Activated CD4-positive, CD25-positive, alpha-beta regulatory T cell treated with anti-CD3 and anti-CD28 coated beads, Interleukin-2, amount 50 U/mL, for 72 hours (primary cell): ENCODE data around the gene PILRA.

ENCODE experiments used
- DNase-seq: peaks from one replicate; pipeline ENCODE4 v3.0.0; 2021

Gene PILRA

DNA sequence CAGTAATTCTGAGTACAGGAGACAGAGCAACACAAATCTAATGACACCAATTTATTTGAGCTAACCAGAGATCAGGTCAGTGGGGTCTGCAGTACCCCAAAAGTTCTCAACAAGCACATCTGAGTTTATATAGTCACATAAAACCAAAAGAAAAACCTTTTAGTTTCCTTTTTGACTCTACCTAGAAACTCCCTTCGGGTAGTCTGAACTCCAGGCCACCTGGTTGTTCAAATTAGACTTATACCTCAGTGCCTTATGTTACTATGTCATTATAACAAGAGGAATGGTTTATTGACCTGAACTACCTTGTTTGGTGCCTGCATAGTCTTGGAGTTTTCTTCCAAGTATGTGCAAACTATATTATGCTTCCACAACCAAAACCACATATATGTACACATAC, 40.6 kb downstream of the PILRA start:
- no peak for DNase-seq

GRCh38 chr7:100415448-100415847, 42.2 kb downstream of the PILRA start:
- no peak for DNase-seq

DNA sequence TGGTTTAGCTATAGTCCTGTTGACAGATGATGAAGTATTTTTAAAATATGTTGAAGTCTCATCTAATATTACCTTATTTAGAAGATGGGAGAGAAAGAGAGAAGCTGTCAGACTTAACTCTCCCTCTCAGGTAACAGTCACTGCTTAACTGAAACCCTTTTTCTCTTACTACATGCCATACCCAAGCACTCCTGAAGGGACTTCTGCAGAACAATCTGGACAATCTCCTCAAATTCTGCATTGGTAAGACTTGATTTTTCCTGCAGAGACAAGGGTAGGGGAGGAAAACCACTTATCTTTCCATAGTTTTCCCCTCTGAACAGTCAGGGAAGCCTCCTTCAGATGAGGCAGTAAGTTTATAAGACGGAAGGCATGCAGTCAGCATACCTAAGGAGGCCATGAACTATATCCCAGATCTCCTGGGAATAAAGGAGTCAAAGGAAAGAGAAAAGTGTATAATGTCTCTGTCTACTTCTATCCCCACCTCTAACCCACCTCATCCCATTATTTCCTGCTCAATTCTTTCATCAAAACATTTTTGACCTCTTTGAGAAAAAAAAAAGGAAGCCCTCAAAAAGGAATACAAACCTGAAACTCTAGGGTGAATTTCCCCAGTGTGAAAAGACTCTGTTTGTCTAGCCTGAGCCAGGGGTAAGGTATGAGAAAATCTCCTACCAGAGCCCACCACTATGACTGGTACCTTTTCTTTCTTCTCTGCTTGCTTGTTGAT, 45.8 kb downstream of the PILRA start:
- DNase-seq: no peak

DNA sequence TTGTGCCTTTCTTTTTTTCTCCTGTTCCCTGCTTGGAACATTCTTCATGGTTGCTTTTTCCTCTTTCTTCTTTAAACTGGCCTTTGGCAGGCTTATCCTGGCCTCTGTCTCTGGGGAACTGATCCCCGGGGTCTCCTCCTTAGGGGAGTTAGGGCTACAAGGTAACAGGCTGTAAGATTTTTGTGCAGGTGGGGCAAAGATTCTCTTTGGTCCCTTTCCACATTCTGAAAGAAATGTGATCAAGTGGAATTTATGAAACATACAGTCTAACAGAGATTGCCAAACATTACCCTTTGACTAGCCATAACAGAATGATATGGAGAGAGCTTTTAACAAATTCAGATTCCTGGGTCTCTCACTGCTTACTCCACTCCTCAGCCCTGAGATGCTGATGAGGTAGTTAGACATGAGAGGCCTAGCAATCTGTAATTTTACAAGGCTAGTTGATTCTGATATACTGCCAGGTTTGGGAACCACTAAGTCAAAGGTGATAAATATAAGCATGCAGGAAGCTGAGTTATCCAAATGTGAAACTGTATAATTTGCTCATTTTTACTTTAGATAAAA, 46.5 kb downstream of the PILRA start:
- DNase-seq: no peak

- no peak for DNase-seq
These were observed 50.0 kb downstream of the PILRA start for GRCh38 chr7:100423315-100423714.

GRCh38 chr7:100425347-100425746, 52.1 kb downstream of the PILRA start:
- DNase-seq: no peak

DNA sequence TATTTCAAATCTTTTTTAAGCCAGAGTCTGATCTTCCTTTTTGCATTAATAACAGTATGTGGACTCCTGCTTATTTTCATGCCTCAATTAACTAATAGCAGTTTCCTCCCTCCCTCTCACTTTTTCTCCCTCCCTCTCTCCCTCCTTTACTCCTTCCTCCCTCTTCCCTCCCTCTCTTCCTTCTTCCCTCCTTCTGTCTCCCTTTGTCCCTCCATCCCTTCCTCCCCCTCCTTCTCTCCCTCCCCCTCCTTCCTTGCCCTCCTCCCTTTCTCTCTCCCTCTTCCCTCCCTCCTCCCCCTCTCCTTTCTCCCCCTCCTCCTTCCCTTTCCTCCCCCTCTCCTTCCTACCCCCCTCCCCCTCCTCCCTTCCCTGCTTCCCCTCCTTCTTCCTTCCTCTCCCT, 53.2 kb downstream of the PILRA start:
- DNase-seq: no peak

- no peak for DNase-seq
These were observed 54.5 kb downstream of the PILRA start for GRCh38 chr7:100427762-100428198.

DNA sequence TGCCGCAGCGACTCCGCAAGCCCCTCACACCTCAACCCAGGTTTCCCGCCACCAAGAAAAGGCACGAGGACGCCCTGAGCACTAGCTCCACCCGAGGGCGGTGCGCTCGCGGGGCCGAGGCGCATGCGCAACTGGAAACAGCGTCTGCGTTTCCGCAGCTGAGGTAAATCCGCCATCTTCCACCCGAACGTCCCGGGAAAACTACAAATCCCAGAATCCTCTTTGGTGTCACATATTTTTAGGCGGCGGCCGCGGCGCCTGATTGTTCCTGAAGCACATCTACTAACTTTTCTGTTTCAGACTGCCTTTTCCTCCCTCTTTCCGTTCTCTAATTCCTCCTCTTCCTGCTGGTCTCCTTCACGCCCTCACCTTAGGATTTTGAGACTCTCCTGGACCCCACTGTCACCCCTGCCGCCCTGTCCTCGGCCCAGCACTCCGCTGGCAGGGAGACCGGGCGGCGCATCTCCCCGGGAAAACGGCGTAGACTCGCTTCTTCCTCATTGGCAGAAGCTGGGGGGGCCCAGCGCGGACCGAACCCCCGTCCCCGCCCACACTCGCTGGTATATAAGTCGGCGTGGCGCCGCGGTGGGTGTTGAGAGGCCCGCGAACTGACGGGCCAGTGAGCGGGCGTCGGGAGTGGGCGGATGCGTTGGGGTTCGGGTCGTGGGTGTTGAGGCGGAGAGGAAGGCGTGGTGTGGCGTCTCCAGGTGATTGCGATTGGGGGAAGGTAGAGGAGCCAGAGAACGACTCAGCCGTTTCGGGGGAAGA, 55.1 kb downstream of the PILRA start, which contains the start of gene ZCWPW1:
Gene ZCWPW1, minus strand, starts transcription at position 505 of the 768 bp plus-strand sequence. CDS start 8,054 bp downstream, outside the sequence.
- peak; percentile 96 for DNase-seq

DNA sequence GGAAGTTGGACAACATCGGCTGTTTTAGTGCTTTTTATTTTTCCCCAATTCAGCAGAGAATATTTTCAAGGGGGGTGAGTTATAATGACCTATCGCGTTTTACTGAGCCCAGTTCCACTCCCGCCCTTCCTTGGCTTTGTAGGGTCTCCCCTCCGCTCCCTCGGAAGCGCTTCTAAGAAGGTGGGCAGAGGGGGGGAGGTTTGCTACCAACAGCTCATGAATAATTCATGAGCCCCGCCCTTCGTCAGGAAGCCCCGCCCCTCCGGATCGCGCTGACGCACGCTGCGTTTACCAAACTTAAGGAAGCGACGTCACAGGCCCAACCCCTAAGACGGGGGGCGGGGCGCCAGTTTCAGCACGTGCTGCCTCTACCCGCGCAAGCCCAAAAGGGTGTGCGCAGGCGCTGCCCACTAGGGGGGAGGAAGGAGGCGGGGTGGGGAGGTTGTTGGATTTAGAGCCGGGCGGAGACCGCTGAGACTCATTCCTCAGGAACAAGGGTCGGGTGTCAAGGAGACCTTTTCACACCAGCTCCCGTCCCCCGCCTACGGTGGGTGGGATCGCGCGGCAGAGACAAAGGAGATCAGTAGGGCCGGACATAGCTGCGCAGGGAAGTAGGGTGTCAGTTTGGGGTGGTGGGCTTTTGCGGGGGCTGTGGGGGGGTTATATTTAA, 55.8 kb downstream of the PILRA start:
- DNase-seq: peak; percentile 100

DNA sequence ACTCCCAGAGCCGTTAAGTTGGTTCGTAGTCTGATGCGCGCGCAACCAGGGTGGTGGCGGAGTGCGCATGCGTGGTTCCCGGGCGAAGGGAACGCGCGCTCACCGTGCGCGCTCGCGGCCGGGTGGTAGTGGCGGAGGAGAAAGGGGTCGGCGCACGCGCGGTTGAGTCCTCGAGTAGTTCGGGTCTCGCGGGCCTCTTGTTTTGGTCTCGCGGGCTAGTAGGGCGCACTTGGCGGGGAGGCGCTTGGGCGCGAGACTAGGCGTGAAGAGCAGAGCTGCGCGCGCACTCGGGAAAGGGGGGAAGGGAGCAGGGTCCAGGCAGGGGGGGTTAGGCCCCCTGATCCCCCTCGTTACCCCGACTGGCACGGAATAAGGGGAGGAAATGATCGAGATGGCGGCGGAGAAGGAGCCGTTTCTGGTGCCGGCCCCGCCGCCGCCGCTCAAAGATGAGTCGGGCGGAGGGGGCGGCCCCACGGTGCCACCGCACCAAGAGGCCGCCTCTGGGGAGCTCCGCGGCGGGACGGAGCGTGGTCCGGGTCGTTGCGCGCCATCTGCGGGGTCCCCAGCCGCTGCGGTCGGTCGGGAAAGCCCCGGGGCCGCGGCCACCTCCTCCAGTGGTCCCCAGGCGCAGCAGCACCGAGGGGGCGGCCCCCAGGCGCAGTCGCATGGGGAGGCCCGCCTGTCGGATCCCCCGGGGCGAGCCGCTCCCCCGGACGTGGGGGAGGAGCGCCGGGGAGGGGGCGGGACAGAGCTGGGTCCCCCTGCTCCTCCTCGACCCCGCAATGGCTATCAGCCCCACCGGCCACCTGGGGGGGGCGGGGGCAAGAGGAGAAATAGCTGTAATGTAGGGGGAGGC, 56.6 kb downstream of the PILRA start, which contains the start of gene MEPCE:
Gene MEPCE, plus strand, starts transcription at position 195 of the 856 bp plus-strand sequence. Its CDS starts 188 bp downstream, at position 383.
- DNase-seq: peak; percentile 98

- DNase-seq: peak; percentile 43
These were observed 57.4 kb downstream of the PILRA start for GRCh38 chr7:100430493-100431285.

DNA sequence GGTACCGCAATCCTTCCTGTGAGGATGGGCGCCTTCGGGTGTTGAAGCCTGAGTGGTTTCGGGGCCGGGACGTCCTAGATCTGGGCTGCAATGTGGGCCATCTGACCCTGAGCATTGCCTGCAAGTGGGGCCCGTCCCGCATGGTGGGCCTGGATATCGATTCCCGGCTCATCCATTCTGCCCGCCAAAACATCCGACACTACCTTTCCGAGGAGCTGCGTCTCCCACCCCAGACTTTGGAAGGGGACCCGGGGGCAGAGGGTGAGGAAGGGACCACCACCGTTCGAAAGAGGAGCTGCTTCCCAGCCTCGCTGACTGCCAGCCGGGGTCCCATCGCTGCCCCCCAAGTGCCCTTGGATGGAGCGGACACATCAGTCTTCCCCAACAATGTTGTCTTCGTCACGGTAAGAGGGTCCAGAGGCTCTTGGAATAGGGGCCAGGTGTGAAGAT, 58.0 kb downstream of the PILRA start:
- DNase-seq: no peak

DNA sequence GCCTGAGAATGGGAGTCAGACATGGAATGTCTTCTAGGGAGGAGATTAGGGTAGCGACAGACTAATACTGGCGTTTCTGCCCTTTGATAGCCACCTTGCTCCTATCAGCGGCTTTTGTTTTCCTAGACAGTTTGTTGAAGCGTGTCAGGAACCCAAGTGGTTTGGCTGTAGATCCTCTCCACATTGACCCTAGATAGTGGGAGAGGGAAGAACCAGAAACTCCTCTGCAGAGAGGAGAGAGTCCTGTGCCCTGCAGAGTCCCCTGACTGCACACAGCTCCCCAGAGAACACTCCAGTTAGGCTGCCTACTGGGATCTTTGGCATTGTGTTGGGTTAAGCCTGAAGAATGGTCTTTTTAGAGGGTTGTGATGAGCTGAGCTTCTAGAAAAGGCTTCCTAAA, 58.8 kb downstream of the PILRA start:
- DNase-seq: no peak

DNA sequence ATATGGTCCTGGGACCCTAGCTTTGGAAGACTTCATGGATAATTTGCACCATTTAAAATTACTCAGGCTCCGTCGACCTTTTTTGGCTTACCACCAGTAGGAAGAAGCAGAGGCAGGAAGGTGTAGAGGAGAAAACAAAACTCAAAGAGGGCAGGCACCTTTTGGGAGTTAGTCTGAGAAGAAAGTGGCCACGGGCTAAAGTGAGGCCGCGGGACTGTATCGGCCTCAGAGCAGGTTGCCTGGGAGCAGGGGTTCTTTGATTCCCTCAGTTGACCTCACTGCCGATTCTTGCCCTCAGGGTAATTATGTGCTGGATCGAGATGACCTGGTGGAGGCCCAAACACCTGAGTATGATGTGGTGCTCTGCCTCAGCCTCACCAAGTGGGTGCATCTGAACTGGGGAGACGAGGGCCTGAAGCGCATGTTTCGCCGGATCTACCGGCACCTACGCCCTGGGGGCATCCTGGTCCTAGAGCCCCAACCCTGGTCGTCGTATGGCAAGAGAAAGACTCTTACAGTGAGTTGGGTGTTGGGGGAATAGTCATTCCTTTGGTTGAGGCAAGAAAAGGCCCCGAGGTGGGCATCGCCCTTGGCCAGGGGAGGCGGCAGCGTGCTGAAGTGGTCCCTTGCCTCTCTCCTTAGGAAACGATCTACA, 59.5 kb downstream of the PILRA start:
- no peak for DNase-seq

DNA sequence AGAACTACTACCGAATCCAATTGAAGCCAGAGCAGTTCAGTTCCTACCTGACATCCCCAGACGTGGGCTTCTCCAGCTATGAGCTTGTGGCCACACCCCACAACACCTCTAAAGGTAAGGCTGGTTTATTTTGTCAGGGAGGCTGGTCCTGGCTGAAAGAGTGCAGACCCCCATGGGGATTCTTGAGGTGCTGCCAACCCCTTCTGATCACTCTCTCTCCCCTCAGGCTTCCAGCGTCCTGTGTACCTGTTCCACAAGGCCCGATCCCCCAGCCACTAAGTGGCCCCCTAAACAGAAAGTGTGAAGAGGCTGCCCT, 59.9 kb downstream of the PILRA start:
- DNase-seq: no peak

GRCh38 chr7:100433592-100434296, 60.5 kb downstream of the PILRA start:
- DNase-seq: no peak

DNA sequence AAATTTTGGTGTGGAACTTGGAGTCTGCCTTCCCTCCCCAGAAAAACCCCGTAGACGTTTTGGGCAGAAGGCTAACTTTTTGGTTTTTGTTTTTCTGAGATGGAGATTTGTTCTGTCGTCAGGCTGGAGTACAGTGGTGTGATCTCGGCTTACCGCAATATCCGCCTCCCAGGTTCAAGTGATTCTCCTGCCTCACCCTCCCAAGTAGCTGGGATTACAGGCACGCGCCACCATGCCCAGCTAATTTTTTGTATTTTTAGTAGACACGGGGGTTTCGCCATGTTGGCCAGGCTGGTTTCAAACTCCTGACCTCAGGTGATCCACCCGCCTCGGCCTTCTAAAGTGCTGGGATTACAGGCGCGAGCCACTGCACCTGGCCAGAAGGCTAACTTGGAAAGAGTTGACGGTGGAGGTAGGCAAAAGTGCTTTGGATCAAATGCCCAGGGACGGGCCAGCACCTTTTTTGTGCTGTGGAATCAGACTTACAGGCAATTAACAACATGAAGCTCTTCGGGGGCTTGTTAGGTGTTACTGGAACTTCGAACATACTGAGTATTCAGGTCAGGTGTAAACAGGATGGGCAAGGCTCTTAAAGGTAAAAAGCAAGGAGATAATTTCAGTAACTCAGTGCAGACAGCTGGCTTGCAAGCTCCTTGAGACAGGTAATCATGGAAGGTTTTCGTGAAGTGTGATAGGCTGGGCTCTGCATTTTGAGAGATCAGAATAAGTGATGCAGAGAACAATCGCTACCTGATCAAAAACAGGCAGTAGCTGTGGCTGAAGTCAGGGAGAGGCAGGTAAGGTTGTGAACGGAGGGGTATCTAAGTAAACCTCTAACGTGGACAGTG, 61.2 kb downstream of the PILRA start:
- no peak for DNase-seq
